ENCODE data around the gene KCNA5.

The KCNA5 gene

GRCh38 chr12:5027046-5027821 is 16.4 kb upstream of the KCNA5 start:
- DNase-seq = no peak

- DNase-seq = no peak
Measured at GRCh38 chr12:5030066-5030465, 13.6 kb upstream of the KCNA5 start.

GRCh38 chr12:5031242-5031641 is 12.4 kb upstream of the KCNA5 start:
- DNase-seq = no peak

- no peak for DNase-seq
Measured at GRCh38 chr12:5031958-5032357, 11.7 kb upstream of the KCNA5 start.

- no peak for DNase-seq
Measured at GRCh38 chr12:5032821-5033220, 10.9 kb upstream of the KCNA5 start.

GRCh38 chr12:5033883-5034282 is 9.8 kb upstream of the KCNA5 start:
- DNase-seq = no peak

GRCh38 chr12:5034603-5035002 is 9.1 kb upstream of the KCNA5 start:
- no peak for DNase-seq

GRCh38 chr12:5035618-5036017 is 8.1 kb upstream of the KCNA5 start:
- DNase-seq = no peak

- no peak for DNase-seq
Measured at GRCh38 chr12:5036031-5036430, 7.6 kb upstream of the KCNA5 start.

- no peak for DNase-seq
Measured at GRCh38 chr12:5037795-5038357, 5.8 kb upstream of the KCNA5 start.

GRCh38 chr12:5038781-5039311 is 4.8 kb upstream of the KCNA5 start:
- no peak for DNase-seq

- no peak for DNase-seq
Measured at GRCh38 chr12:5039815-5040214, 3.9 kb upstream of the KCNA5 start.

GRCh38 chr12:5040368-5040767 is 3.3 kb upstream of the KCNA5 start:
- no peak for DNase-seq

- DNase-seq = no peak
Measured at GRCh38 chr12:5044420-5045295, 979 bp downstream of the KCNA5 start.

- no peak for DNase-seq
Measured at GRCh38 chr12:5047094-5047493, 3.4 kb downstream of the KCNA5 start.

- no peak for DNase-seq
Measured at GRCh38 chr12:5047729-5048128, 4.0 kb downstream of the KCNA5 start.

- DNase-seq = no peak
Measured at GRCh38 chr12:5050542-5050941, 6.9 kb downstream of the KCNA5 start.

GRCh38 chr12:5051334-5051733 is 7.7 kb downstream of the KCNA5 start:
- no peak for DNase-seq

- no peak for DNase-seq
Measured at GRCh38 chr12:5051913-5052312, 8.2 kb downstream of the KCNA5 start.

- DNase-seq = no peak
Measured at GRCh38 chr12:5052348-5052747, 8.7 kb downstream of the KCNA5 start.

GRCh38 chr12:5059358-5059757 is 15.7 kb downstream of the KCNA5 start:
- no peak for DNase-seq

- DNase-seq = no peak
Measured at GRCh38 chr12:5060958-5061357, 17.3 kb downstream of the KCNA5 start.

- DNase-seq = no peak
Measured at GRCh38 chr12:5063149-5063548, 19.5 kb downstream of the KCNA5 start.

Measured in NCI-H2029 (cell line).